M059J (cell line): ENCODE measurements around the gene PRPF6. TPM values are rescaled to one million over a fixed set of nuclear protein-coding genes. Genes with fewer than 3 reads are reported as not detected.

Experiments used
- DNase-seq: peaks from one replicate; pipeline ENCODE4 v3.0.0-alpha.2; 2012; ENCODE audit warnings: low read depth
- total RNA-seq: library from RNA; depleted of rRNA; stranded (reverse); fragments of >200 nt; shearing (Covaris generic); gene quantifications from 2 replicates; pipeline ENCODE4 v1.2.3, GENCODE V29; 2014

Gene PRPF6
- total RNA-seq, 1 experiment from 2014 or later, result 106 TPM

DNA sequence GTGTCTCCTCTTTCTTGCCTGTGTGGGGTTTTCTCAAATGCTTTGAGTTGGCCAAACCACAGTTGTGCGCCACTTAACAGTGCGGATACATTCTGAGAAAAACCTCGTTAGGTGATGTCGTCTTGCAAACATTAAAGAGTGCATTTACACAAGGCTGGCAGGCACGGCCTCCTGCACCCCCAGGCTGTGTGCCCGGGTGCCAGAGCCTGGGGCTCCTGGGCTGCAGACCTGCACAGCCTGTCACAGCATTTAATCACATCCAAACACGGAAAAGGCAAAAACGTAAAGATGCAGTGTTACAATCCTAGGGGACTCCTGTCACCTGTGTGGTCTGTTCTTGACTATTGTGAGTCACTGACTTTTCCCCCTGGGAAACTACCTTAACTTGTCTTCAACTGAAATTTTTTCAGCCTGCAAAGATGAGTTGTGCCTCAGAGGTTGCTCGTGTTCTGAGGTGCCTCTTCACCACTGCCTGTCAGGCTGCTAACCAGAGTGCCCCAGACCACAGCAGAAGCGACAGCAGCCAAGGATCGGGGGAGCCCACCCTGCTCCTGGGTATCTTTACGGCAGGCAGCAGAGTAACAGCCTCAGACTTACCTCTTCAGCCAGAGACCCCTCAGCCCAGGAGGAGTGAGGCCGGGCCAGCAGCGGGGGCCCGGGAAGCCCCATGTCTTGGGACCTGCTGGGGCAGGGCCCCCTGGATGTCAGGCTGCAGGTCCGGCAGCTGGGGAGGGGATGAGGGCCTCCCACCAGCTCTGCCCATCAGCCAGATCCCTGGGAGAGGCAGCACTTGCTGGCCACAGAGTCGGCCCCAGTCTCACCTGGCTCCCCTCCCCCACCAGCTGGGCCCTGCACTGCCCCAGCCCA lies 54.4 kb downstream of the PRPF6 start:
- DNase-seq, result no peak

DNA sequence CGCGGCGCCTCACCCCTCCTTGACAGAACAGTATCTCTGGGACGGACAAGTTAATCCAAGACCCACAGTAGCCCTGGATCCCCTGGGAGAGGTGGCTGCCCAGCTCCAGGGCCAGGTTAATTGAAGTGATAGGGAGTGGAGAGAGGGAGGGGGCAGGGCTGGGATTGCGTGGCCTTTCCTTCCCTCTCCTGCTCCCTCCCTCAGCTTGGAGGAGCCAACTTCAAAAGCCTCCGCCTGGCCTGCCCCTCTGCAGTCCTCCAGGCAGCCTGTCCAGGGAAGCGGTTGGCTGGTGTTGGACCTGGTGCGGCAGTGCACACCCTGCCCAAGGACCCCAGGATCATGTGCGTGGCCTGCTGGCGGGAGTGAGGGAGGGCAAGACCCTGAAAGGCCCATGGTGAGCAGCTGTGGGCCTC lies 55.0 kb downstream of the PRPF6 start, which contains the start of gene C20orf204:
Gene C20orf204, plus strand, starts transcription at position 250 of the 413 bp plus-strand sequence. Its CDS starts 142 bp downstream, at position 392.
- no peak for DNase-seq

DNA sequence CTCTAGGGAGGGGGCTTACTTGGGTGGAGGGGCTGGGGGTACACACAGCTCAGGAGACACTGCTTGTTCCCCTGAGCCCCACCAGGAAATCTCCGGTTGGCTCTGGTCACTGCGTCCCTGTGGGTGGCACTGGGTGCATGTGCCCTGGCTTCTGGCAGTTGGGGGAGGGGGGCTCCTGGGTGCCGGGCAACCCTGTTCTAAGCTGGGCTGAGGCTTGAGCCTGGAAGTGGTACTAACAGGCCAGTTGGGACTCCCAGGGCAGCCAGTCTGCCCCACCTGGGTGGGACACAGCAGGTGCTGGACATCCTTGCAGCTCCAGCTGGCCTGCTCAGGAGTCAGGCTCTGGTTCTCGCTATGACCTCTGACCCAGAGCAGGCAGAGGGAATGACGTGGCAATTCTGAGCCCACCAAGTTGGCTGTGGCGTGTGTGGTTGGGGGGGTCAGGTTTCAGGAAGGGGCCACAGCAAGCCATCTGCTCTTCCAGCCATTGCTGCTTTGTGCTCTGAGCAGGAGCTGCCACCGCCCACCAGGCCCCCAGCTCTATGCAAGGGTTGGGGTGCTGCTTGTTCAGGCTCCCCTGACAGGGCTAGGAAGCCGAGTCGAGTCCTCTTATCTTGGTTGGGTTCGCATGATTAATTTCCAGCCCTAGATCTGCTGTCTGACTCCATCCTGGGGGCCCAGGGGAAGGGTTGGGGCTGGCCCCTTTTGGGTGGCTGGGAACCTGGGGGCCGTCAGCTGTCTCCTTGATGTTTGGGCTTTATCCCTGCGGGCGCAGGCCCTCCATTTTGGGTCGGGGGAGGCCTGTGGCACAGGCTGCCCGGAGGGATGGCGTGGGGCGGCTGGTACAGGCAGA lies 55.6 kb downstream of the PRPF6 start:
- no peak for DNase-seq

DNA sequence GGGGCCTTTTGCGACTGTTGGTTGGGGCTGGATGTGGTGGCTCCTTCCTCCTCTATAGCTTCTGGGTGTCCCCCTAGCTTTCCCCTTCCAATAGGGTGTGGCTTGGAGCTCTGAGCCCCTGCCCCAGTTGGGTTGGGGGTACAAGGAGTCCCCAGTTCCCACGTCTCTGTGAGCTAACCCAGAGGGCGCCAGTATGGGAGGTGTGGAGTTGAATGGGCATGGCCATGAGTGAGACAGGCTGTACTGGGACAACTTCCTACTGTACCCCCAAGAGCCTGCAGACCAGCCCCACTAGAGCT lies 56.2 kb downstream of the PRPF6 start:
- no peak for DNase-seq

DNA sequence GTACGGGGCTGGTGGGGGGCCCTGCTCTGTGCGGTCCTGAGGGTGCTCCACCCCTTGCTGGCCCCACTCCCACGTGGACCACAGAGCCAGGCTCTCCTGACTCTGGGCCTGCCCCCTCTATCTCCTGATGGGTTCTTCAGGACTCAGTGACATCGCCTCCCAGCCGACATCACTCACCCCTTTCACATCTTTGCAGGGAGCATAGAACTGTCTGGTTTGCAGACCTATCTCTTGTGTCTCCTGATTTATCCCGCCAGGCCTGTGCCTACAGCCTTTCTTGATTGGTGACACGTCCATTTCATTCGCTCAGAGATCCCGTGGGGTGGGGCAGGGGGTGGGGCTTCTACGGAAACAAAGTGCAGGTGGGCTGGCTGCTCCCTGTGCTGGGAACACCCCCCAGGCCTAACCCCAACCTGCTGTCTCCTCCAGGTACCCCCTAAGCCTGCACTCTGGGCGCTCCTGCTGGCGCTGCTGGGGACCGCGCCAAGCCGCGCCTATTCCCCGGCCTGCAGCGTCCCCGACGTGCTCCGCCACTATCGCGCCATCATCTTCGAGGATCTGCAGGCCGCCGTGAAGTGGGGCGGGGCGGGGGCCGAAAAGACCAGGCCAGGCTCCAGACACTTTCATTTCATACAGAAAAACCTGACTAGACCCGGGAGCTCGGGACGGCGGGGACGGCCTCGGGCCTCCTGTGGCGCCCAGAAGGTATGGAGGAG lies 56.7 kb downstream of the PRPF6 start:
- DNase-seq, result peak; percentile 40

DNA sequence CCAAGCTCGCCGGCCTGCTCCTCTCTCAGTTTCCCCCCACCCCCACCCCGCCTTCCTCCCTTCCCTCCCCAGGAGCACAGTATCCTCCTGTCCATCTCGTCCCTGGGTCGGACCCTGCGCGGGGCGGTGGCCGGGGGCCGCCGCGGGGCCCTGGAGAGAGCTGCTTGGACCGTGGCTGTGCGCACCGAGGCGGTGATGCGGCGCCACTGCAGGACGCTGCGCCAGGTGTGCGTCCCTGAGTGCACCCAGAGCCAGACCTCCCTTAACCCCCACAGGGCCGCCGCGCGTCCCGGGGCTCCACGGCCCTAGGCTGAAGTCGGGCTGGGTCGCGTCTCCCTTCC lies 57.3 kb downstream of the PRPF6 start:
- DNase-seq, result no peak

DNA sequence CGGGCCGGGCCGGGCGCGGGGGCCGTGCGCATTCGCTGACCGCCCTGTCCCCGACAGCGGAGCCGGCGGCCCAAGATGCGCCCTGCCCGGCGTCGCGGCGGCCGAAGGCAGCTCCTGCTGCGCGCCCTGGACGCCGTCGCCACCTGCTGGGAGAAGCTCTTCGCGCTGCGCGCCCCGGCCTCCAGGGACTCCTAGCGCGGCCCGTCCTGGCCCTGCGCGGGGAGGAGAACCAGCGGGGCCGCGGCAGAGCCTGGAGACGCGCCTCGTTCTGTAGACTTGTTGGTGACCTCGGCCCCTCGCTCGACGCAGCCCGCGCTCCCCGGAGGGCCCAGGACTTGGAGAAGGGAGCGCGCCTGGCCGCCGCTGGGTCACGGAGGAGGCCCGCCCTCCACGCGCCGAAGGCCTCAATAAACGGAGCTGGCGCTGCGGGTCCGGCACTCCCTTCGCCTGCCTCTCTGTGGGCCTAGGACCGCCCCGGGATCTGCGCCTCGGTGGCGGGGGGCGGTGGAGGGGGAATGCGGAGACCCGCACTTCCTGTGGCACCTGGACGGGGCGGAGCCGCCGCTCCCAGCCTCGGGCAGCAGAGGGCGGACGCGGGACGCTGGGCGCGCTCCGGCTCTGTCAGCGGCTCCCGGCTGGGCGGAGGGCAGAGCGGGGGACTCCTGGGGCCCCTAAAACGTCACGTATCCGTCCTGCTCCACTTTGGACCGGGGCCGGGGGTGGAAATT lies 57.8 kb downstream of the PRPF6 start:
- DNase-seq, result peak; percentile 83

DNA sequence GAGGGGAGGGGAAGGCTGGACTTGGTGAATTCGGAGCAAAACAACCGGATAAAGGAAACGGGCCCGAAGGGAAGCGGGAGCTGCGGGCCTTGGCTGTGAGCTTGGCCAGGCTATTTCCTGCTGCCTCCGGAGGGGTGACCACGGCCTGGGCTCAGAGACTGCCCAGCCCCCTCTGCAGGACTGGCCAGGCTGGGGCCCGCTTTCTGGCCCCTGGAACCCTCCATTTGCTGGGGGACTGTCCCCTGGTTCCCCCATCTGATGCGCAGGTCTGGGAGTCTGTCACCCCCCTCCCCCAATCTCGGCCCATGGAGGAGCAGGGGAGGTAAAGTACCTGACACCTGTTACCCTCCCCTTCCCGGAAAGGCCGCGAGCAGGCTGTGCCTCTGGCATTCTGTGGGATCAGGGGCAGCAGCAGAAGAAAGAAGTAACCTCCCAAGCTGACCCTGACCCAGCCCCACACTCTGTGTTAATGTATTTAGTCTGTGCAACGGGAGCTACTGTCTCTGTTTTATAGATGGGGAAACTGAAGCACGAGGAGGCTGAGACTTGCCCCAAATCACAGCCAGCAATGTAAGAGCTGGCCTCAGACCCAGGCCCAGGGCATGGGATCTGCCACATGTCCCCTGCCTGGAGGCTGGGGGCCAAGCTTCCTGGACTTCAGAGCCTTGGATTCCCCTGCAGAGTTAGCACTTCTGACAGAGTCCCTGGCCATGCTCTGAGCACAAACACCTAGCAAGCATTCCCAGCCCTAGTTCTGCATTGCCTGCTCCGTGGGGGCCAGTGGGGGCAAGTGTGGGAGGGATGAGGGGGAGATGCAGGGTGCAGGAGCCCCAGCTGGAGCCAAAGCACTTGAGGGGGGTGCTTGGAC lies 58.6 kb downstream of the PRPF6 start:
- DNase-seq, result no peak

DNA sequence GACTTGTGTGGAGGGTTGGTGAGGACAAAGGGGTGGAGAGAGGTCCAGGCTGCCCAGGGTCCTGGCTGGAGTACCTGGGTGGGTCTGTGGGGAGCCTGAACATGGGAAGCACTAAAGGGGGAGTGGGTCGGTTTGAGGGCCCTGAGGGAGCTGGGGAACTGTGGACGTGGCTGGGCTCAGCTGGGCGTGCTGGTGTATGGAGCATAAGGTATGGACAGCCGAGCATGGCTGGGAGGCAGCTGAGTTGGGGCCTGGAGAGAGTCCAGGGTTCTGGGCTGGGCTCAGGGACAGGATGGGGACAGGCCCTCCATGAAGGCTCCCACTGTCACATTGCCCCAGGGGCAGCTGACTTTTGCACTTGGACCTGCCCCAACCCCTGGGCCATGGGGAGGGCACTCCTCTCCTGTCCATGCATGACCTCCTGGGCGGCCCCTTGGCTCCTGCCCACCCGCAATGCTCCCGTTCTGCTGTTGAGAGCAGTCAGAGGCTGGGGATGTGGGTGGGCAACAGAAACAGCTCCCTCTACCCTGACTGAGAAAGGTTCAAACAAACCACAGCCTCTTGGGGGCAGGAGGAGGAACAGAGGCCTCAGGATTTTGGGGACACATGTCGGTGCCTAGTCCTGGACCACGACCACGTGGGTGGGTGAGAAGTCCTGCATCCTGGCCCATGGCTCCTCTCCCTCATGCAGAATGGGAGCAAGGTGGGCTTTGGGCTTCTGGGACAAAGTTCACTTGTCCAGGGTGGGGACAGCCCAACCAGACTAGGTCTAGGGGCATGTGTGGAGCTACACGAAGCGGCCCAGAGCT lies 59.5 kb downstream of the PRPF6 start:
- no peak for DNase-seq

DNA sequence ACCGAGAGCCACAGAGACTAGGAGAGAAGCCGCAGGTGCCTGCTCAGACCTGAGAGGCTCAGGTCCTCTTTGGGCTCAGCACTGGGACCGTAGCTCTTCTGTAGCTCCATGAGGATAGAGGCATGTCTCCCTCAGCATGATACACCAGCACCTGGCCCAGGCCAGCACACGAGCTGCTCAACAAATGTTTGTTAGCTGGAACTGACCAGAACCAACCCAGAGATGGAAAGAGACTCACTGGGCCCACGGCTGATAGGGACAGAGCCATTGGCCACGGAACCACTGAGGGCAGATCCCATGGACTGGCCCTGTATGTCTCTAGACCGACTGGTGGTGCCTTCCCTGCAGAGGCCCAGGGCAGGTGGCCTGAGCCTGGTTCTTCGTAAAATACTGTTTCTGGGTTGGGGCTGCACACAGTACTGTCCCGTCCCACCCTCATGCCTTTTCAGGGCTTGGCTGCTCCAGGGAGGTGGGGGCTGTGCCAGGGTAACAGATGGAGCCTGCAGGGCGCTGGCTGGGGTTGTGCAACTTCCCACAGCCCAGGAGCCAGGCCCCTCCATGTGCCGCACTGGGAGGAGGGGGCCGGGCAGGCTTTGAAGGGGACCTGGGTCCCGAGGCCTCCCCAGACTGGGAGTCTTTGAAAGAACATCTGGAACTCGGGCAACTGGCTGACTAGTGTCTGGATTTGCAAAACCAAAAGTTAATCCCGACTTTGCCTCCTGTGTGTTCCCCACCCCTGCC lies 60.3 kb downstream of the PRPF6 start:
- no peak for DNase-seq

DNA sequence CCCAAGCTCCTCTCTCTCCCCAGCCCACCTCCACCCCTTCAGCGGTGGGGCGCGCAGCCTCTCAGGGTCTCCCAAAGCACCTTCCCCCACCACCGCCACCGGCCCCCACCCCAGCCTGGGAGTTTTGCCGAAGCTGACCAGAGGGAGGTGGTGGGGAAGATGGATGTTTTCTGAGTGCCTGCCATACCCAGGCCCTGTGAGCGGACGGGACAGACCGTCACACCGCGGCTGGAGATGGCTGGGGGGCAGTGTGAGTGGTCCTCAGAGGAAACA lies 60.8 kb downstream of the PRPF6 start:
- DNase-seq, result no peak

DNA sequence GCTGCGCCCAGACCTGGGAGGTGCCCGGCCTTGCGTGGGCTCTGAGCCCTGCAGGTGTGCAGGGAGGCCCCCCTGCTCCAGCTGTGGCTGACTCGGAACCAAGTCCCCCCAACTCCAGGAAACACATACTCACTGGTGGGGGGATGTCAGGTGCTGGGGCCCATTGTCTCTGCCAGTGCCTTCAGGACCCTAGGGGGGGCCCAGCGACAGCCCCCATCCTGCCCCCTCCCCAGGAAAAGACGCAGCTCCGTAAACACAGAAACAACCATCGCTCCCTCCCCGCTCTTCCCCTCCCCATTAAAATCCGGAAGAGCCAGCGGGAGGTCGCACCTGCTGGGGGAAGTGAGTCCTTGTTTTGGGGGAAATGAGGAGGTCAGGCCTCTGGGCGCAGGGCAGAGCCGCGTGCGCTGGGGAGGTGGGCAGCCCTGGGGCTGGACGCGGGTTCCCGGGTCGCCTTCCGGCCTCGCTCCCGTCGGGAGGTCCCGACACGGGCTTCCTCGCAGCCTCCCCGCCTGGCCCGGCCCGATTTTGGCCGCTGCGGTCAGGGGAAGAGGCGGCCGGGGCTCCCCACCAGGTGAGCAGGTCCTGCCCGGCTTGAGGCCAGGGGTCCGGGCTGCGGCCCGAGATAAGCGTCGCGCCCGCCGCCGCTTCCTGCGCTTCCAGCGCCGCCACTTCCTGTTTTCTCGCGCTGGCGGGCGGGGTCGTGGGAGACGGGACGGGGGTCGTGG lies 61.3 kb downstream of the PRPF6 start:
- no peak for DNase-seq

DNA sequence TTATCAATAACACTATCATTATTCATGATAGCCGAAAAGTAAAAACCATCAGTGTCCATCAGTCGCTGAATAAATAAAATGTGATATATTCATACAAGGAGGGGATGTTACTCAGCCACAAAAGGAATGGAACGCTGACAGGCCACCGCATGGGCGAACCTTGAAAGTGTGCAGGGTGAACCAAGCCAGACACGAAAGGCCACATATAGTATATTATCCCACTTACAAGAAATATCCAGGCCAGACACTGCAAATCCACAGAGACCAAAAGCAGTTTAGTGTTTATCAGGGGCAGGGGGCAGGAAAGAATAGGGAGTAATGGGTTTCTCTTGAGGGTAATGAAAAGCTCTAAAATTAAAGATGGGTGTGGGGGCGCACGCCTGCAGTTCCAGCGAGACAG lies 62.8 kb downstream of the PRPF6 start:
- DNase-seq, result no peak

DNA sequence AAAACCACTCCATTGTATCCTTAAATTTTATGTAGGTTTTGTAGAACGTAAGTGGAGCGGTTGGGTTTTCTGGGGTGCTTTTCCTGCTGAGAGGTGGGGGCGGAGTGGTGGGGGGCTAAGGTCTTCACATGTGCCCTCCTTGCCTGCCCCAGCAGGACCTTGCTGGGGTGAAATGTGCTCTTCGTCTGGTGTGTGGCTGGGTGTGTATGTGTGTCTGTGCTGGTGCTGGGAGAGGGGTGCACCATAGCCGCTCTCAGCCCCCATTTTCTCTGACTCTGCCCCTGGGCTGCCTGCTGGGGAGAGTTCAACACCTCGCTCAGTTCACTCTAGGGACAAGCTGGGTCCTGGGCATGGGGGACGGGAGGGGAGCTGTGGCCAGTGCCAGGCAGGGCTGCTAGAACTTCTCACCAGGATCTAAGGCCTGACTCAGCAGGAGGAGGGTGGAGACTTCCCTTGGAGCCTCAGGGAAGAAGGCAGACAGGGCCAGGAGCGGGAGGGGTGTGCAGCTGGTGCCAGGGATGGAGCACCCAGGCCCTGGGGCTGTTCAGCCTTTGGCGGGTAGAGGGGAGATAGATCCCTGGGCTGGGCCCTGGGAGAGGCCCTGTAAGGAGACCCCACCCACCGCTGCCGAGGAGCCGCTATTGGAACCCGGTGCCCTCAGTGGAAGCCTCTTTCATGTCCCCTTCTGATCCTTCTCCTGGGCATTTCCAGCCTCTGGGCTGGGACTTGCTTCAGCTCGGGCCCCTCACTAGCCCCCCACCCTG lies 63.7 kb downstream of the PRPF6 start:
- DNase-seq, result peak; percentile 92

DNA sequence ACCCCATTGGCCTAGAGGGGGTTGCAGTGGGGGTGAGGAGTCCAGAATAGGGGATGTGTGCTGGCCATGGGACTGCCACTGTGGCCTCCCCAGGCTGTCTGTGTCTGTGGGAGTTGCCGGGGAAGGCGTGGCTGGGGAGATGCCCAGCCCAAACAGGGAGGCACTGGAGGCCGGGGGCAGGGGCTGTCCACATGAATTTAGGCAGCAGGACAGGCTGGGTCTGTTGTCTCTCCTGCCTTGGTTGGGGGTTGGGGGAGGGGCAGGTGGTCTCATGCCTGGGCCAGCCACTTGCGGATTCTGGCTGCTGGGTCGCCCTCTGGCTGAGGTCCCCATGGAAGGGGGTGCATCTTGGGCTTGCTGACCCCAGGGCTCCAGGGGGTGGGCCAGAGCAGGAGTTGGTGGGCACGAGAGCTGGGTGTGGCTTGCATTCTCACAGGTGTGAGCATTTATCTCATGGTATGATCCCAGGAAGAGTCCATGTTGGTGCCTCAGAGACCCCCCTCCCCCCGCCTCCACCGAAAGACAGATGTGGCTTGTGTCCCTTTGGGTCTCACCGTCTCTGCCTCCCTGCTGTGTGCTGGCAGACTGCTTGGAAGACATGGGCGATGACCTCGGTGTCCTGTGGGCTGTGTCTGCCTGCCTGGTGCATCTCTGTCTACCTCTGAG lies 64.5 kb downstream of the PRPF6 start:
- peak; percentile 39 for DNase-seq

DNA sequence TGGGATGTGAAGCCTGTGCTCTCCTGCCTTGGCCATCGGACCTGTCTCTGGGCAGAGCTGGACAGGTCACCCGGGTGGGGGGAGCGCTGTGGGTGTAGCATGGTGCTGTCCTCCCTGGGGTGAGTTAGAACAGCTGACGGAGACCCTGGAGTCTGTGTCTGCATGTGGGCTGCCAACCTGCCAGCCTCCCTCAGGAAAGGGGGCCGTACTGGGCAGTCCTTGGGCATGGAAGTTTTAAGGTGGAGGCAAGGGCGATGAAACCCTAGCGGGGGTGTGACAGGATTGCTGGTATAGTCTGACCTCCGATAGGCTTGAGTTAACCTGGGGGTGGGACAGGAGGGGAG lies 66.1 kb downstream of the PRPF6 start:
- no peak for DNase-seq

DNA sequence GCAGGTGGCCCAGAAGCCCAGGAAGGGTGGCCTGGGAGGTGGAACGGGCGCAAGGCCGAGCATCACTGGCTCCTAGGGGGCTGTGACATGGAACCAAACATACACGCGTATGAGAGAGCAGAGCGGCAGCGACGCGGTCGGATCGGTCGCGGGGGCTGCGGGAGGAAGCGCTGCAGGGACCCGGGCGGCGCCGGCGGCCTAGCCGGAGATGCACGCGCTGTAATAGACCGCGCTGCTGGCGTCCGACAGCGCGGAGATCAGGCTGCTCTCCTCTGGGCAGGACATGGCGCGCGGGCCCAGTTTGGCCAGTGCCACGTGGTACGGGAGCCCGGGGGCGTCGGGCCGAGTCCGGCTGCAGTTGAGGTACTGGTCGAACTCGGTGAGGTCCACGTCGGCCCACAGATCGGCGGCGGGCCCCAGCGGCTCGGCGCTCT lies 67.1 kb downstream of the PRPF6 start:
- DNase-seq, result no peak
